Measurements from ENCODE around the gene MYO9B.

The MYO9B gene

DNA sequence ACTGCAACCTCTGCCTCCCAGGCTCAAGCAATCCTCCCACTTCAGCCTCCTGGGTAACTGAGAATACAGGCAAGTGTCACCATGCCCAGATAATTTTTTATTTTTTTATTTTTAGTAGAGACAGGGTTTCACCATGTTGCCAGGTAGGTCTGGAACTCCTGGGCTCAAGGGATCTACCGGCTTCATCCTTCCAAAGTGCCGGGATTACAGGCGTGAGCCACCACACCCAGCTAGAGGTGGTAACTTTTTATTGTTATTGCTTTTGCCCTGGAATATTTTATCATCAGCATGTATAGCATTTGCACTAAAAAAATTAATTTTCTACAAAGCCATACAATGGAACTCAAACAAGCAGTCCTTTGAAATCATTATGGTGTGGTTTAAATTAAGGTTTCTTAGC, 14.4 kb upstream of the MYO9B start:
- no peak for DNase-seq

DNA sequence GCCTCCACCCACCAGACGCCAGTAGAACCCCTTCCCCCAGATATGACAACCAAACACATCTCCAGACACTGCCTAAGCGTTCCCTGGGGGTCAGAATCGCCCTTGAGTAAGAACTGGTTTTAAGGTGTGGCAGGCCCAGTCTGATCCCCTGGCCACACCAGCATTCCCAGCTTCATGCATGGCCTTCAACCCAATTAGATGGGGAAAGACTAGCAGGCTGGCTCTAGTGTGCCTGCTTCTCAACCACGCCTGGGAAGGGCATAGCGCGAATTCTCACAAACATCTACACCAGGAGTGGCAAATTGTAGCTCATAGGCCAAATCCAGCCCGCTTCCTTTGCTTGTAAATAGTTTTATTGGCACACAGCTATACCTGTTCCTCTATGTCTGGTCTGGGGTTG, 13.9 kb upstream of the MYO9B start:
- no peak for DNase-seq

DNA sequence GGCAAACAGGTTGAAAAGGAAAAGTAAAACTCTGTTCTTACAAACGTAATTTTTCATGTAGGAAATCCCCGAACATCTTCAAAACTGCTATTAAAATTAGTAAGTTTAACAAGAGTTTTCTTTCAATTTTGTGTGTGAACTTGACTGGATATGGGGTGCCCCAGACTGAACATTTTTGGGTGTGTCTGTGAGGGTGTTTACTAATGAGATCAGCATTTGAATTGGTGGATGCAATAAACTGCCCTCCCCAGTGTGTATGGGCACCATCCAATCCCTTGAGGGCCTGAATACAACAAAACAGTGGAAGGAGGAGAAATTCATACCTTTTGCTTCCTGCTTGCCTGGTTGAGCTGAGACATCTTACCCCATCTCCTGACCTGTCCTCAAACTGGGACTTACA, 12.1 kb upstream of the MYO9B start:
- no peak for DNase-seq

DNA sequence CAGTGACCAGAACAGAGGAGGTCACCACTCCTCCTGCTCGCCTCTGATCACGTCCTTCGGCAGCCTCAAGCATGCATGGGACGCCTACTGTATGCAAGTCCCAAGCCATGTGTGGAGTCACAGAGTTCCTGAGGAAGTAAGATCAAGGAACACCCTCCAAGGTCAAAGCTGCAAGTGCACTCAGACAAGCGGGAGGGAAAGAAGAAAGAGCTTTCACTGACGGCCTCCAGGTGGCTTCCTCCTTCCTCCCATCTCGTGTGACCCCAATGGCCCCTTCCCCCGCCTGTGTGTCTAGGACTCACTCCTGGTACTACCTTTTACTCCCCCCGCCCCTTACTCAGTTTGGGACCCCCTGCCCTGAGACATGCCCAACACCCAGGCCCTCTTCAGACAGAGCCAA, 6.4 kb upstream of the MYO9B start:
- no peak for DNase-seq

DNA sequence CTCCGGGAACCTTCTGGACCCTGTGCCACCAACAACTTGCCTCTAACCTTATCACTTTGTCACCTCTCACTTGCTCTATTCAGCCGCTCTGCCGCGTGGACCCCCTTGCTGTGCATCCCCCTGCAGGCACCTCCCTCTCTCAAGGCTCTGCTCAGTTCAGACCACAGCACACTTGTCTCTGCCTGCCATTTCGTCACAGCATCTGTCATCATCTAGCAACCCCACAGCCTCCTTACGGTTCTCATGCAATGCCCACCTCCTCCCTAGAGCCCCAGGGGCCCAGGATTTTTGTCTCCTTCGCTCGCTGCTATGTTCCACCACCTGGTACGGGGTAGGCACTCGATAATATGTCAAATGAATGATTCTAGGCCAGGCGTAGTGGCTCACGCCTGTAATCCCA, 5.2 kb upstream of the MYO9B start:
- no peak for DNase-seq

DNA sequence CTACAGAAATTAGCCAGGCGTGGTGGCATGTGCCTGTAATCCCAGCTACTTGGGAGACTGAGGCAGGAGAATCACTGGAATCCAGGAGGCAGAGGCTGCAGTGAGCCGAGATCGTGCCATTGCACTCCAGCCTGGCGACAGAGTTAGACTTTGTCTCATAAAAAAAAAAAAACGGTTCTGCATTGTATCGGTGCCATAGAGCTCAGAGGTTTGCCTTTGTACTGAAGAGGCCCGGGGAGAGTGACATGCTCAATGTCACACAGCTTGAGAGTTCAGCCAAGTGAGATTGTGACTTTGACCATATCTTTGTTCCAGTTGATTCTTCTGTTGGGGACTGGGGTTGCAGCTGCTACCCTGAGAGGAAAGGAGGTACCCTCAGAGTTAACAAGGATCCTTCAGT, 4.7 kb upstream of the MYO9B start:
- DNase-seq, result no peak

DNA sequence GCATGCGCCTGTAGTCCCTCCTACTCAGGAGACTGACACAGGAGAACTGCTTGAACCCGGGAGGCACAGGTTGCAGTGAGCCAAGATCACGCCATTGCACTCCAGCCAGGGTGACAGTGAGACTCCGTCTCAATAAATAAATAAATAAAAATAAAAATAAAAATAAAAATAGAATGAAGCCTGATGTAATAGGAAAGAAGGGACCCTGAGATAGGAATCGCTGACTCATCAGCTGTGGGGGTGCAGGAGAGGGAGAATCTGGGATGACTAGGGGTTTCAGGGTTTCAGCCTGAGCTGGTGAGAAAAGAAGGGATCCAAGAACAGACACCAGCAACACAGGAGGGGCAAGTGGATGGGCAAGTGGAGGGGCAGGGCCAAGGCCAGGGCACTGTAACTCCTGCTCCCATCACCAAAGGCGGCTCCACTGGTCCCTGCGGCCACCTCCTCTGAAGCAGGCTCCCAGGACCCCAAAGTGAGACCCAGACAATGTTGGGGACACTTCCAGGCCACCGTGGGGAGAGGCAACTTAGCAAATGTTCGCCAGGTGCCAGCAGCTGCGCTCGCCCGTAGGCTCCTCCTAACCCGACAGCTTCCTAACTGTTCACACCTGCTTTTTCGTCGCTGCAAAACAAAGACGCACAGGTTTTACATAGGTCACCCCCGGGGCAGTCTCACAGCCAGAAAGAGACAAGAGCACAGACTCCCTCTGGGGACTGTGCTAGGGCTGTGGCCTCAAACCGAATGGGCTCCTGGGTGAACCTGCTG, 1.5 kb upstream of the MYO9B start:
- DNase-seq, result peak; percentile 20

DNA sequence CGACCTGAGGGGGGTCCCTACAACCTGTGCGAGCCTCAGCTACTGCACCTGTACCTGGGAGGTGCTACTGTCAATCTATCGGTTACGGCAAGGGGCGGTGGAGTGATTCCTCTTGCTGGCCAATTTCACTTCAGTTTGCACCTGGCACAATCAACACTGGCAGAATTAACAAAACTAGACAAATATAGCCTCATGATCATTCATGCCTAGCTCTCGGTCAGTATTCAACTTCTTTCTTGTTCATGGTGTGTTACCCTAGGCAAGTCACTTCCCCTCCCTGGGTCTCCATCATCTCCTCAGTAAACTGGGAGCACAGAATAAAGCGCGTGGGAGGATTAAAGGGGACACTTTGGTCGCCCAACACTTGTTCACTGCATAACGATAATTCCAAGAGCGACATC, 943 bp upstream of the MYO9B start:
- no peak for DNase-seq

DNA sequence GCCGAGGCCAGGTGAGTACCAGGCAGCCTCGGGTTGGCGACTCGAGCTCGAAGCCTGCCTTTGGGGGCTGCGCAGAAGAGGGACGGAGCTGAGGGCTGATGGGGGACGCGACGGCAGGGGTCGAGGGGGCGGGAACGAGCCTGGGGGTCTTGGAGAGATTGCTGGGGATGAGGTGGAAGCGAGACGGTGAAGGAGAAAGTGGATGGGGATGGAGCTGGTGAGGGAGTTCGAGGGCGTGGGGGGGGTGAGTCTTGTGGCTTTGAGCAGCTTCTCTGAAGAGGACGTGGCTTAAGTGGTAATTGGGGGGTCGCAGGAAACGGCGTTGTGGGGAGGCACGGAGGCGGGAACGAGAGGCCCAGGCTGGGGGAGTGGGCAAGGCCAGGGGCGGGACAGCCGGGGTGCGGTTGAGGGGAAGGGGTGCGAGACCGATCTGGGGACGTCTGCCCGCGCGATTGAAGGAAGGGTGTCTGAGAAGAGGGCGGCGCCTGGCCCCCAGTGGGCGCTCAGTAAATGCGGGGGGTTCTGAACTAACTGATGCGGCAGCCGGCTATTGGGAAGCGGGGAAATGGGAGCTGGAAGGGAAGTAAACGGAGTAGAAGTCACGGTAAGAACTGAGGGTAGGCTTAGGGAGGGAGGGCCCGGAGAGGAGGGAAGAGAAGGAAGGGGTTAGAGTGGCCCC, 426 bp downstream of the MYO9B start:
- peak; percentile 50 for DNase-seq

DNA sequence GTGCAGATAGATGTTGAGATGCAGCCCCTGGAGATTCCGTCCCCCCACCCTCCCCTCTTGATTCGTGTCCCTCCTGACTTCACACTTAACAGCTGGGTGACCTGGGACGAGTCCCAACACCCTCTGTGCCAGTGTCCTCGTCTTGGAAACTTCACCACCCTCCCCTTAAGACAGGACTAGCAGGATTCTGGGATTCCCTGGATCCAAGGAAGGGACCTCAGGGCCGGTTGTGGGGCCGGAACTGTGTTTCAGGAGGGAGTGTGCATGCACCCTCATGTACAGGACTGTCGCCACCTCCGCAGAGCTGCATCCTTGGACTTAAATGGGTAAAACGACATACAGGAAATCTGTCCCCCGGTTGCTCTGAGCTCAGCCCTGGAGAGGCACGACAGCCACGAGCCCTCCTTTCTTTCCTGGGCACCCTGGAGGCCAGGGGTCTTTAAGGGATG, 990 bp downstream of the MYO9B start:
- DNase-seq, result no peak

DNA sequence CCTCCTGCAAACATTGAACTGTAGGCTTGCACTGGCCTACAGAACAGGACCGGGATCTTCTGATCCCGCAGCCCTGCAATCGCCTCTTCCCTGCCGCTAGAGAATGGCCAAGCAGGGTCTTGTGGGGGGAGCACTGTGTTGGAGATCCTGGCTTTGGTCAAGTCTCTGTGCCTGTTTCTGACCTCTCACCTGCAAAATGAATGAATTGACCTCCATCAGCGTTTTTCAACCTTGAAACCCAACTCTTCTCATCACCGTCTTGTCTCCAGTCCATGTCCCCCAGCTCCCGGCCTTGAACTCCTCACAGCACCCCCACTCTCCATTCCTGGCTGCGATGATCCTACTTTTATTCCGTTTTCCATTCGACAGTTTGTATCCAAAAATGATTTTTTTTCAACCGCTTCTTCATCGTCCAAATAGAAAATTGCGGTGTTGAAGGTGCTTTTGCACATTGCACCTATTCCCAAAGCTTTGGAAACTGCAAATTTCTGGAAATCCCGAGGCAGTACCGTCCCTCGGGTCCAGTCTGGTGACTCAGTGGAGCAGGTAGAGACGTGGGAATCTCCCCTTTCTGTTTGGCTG, 2.0 kb downstream of the MYO9B start:
- no peak for DNase-seq

DNA sequence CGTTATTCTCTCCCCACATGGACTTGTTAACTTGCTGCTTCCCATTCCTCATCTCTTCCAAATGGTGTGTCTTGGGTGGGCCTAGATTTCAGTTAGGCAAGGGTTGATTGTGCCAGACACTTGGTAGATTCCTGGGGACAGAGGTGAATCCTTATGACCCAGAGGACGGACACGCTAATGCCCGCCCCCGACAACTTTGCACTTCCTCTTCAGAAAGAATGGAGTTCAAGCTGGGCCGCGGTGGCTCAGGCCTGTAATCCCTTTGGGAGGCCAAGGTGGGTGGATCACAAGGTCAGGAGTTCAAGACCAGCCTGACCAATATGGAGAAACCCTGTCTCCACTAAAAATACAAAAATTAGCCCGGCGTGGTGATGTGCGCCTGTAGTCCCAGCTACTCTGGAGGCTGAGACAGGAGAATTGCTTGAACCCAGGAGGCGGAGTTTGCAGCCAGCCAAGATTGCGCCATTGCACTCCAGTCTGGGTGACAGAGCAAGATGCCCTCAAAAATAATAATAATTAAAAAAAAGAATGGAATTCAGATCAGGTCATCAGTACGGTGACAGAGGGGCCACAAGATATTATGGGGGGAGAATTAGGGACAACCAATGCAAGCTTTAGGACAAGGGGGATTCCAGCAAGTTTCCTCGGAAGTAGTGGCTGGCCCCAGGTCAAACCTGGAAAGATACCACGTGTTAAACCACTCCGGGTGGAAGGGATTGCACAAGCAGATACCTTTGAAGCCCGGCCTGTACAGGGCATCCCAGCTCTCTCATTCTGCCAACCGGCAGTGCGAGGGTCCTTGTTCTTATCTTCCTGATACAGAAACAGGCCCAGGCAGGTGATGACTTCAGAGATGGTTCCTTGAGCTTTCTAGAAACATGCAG, 2.7 kb downstream of the MYO9B start:
- no peak for DNase-seq

DNA sequence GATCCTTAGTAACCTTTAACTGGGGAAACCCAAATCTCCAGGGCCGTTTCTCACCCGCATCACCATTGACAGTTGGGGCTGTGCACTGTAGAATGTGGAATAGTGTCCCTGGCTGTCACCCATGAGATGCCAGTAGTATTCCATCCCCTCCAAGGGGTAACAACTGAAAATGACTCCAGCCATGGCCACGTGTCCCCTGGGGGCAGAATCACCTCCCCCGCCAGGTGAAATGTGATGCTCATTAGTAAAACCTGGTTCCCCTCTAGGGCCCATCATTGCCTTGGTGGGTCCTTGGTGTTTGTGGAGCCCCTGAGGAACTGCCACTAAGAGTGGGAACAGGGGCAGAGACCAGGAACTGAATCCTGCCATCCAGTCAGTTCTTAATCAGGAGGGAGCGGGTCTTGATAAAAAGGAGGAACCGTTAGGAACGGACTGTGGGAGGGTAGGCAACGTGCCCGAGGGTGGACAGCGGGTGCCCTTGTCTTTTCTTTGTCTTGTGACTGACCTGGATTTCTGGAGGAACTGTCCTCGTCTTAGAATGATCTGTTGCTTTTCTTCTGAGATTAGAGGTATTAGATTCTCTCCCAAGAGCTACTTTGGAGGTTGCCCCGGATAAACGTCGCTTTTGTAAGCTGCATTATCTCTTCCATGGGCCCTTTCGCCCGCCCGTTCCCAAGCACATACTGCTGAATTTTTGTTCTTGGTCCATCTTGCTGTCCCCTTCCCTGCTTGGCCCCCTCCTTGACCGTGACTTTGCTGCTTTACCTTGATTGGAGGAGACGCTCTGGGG, 3.5 kb downstream of the MYO9B start:
- no peak for DNase-seq

DNA sequence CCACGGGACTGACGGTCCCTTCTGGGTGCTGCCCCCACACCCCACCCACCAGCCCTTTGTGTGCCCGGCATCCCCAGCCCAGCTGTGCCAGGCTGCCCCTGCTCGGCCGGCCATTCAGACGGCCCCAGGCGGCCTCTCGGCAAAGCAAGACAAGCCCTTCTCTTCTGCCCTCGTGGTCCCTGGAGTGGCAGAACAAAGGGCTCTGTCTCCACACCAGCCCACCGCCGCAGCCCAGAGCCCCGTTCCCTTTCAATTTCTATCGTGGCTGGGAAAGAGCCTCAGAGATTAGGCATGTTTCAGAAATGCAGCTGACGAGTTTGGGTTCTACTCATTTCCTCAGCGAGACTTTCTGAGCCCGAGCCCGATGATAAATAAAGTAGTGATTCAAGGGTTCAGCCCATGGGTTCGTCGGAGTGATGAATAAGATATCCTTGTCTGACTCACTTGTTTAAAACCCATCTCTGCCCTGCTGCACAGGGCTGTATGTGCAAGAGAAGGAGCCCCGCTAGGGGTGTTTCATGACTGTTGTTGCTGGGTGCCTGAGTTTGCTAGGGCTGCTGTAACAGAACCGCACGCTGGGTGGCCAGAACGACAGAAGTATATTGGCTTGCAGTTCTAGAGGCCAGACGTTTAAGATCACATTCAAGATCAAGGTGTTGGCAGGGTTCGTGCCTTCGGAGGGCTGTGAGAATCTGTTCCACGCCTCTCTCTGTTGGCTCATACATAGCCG, 4.3 kb downstream of the MYO9B start:
- peak; percentile 59 for DNase-seq

DNA sequence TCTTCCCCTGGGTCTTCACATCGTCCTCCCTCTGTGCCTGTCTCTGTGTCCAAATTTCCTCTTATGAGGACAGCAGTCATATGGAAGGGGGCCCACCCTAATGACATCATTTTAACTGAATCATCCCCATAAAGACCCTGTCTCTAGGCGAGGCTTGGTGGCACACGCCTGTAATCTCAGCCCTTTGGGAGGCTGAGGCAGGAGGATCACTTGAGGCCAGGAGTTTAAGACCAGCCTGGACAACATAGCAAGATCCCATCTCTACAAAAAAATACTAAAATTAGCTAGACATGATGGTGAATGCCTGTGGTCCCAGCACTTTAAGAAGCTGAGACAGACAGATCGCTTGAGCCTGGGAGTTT, 4.8 kb downstream of the MYO9B start:
- DNase-seq, result no peak

DNA sequence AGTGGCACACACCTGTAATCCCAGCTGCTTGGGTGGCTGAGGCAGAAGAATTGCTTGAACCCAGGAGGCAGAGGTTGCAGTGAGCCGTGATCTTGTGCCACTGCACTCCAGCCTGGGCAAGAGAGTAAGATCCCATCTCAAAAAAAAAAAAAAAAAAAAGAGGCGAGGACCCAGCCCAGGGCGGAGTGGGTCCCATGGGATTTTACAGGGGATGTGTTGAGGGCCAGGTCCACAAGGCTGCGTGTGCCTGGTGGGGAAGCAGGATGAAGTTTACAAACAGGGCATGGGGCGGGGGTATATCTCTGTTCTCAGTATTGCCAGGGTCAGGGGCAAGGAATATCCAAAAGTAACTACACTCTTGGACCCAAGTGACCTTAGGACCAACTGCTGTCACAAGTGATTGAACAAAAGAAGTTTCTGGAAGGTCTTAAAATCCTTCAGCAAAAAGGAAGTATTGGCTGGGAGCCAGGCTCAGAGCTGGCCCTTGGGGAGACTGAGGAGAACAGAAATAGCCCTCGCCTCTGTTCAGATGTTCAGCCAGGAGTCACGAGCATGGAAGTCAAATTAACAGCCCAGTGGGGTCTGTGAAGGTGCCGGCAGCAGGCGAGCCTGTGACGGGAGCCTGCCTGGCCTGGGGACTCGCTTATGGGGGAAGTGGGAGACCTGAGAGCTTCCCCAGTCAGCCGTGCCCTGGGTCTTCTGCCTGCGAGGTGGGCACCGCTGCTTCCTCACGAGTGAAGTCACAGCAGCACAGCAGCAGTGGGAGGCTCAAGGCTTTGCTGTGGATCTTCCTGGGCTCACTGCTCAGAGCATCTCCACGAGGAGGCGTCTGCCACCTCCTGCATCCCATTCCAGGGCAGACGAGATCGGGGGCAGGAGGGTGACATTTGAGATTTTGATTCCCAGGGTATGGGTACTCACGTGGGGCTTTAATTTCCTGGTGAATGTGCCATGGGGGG, 6.4 kb downstream of the MYO9B start:
- no peak for DNase-seq

DNA sequence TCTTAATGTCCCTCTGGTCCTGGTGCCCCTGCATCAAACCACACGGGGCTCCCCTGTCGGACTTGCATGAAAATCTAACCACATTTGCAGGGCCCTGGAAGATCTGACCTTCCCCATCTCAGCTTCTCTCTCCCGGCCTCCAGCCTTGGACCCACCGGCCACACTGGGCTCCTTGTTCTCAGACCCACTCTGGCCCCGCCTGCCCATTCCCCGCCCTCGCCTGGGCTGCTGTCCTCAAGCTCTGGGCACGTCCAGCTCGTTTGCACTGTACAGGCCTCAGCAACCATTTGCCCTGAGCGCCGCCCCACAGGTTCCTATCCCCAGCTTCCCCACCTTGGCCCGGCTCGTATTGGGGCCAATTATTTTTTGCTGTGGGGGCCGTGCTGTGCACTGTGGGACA, 10.5 kb downstream of the MYO9B start:
- no peak for DNase-seq

DNA sequence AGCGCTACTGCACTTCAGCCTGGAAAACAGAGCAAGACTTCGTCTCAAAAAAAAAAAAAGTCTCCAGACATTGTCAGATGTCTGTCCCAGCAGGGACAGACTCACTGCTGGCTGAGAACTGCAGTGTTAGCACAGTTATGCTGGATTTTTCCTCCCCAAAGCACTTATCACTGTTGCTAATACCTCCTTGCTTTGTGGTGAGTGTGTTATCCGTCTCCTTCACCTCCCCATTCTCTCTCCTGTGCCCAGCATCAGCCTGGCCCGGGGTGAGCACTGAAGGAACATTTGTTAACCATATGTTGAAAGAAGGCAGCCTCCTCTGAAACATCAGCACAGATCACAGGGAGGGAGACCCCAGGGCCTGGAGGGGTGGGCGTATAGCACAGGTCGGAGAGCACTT, 11.3 kb downstream of the MYO9B start:
- DNase-seq, result no peak

DNA sequence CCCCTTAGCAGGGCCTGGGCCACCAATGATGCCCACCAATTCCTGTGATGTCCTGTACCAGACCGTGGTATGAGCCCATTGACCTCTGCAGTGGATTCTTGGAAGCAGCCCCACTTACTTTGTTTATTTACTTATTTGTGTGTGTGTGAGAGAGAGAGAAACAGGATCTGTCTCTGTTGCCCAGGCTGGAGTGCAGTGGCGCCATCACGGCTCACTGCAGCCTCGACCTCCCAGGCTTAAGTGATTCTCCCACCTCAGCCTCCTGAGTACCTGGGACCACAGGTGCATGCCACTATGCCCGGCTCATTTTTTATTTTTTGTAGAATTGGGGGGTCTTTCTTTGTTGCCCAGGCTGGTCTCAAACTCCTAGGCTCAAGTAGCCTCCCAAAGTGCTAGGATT, 13.0 kb downstream of the MYO9B start:
- DNase-seq, result no peak

DNA sequence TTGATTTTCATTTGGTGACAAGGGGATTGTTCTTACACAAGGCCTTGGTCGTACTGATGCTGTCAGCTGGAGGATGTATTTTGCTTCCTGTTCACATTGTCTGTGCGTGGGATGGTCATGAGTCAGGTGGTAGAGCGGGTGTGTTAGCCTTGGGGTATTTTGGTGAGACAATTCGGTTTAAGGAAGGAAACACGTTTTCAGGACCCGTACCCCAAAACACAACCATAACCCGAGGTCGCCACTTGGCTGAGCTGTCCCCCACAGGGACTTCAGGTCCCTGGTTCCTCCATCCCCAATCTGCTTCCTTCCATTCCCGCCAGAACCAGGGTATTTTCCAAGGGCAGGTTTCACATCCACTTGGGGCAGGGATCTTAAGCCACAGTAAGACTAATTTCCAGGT, 15.0 kb downstream of the MYO9B start:
- peak; percentile 68 for DNase-seq

All from CD4-positive, alpha-beta T cell treated with Interferon gamma for 1 hour (primary cell).